Uterus (tissue), 2 donors: ENCODE measurements around the gene SLC25A47.

Source experiments
- POLR2A ChIP-seq, 2 donors: fragments of 450-650 bp; IDR thresholded peaks; one replicate each; pipeline ENCODE4 v1.6.1; 2016; ENCODE audit warnings: antibody characterized with exemption in 2 of 2, mild to moderate bottlenecking in 1 of 2, moderate library complexity in 1 of 2
- TF ChIP-seq, protein P1 (sequence below), 4 experiments: fragments of 200-600 bp in 2 of 4; fragments of 450-650 bp in 2 of 4; sonication (generic) in 2 of 4; IDR thresholded peaks; one replicate each; pipeline ENCODE4 v1.5.1; 2016 to 2019; ENCODE audit warnings: antibody characterized with exemption in 4 of 4, mild to moderate bottlenecking in 2 of 4, moderate library complexity in 1 of 4

DNA sequence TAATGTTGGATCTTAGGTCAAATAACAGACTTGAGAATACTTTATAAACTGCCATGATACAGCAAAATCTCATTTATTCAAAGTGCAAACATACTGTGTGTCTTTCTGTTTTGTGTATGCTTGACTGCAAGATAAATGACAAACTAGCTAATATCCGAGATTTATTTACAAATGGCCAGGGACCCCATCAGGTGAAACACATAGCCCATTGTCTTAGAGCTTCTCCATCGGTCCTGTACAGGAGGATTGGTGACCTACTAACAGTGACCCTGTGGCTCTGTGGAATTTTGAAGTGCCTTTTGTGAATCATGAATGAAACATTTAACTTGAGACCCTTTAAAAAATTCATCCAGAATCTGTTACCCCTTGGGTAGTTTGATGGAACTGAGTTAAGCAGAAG, 44.0 kb upstream of the SLC25A47 start:
- no peak for TF ChIP-seq POLR2A (IDR thresholded peaks at IDR 0.05)
- TF ChIP-seq, protein P1, sequence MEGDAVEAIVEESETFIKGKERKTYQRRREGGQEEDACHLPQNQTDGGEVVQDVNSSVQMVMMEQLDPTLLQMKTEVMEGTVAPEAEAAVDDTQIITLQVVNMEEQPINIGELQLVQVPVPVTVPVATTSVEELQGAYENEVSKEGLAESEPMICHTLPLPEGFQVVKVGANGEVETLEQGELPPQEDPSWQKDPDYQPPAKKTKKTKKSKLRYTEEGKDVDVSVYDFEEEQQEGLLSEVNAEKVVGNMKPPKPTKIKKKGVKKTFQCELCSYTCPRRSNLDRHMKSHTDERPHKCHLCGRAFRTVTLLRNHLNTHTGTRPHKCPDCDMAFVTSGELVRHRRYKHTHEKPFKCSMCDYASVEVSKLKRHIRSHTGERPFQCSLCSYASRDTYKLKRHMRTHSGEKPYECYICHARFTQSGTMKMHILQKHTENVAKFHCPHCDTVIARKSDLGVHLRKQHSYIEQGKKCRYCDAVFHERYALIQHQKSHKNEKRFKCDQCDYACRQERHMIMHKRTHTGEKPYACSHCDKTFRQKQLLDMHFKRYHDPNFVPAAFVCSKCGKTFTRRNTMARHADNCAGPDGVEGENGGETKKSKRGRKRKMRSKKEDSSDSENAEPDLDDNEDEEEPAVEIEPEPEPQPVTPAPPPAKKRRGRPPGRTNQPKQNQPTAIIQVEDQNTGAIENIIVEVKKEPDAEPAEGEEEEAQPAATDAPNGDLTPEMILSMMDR (IDR thresholded peaks at IDR 0.05): no peak
